ENCODE measurements around the gene GPR156.

Gene GPR156

GRCh38 chr3:120192579-120192978, 92.4 kb downstream of the GPR156 start:
- DNase-seq: no peak

DNA sequence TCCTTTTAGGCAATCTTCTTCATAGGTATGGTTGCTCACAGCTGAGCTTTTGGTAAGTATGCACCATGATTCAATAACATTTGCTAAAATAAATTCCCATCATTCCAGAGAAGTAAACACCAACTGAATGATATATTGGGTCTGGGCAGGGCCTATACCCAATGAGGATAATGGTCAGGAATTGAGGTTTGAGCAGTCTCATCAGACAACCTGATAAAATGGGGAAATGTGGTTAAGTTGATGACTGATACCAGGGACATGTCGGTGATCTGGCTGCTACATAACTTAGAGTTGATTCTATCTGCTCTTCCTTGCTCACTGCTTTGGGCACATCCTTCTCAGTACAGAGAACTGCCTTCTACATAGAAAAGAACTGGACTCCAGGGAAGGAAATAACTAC, 92.9 kb downstream of the GPR156 start:
- DNase-seq: no peak

DNA sequence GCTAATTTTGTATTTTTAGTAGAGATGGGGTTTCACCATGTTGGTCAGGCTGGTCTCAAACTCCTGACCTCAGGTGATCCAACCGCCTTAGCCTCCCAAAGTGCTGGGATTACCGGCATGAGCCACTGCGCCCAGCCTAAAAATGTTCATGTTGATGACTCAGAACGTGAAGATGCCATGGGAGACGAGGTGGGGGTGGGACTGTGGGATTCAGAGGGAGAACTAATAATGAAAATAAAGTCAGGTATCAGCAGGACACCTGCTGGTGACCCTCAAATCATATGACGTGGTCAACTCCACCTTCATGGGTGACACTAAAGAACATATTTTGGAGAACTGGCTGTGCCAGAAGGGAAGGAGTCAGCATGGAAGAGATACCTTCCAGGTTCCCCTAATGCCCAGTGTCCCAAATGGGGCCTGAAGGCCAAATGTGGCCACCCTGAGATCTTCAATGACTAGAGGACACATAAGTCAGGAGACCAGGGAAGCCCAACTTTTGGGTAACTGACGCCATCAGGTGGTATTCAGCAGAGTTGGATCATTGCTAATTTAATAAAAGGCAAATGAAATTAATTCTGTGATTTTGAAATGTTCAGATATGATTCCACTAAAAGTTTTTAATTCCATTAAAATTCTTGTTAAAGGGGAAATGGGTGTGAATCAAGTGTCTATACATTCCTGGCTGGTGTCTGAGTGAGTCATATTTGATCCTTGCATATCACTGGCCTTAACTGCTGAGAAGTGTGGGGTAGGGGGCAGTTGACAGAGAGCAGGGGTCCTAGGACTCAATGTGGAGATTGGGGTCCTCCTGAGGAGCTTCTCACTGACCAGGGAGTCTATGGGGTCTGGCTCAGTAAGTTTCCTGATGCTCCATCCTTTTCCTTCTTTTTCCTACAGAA, 102.2 kb downstream of the GPR156 start:
- no peak for DNase-seq

GRCh38 chr3:120181632-120182031, 103.4 kb downstream of the GPR156 start:
- DNase-seq: no peak

DNA sequence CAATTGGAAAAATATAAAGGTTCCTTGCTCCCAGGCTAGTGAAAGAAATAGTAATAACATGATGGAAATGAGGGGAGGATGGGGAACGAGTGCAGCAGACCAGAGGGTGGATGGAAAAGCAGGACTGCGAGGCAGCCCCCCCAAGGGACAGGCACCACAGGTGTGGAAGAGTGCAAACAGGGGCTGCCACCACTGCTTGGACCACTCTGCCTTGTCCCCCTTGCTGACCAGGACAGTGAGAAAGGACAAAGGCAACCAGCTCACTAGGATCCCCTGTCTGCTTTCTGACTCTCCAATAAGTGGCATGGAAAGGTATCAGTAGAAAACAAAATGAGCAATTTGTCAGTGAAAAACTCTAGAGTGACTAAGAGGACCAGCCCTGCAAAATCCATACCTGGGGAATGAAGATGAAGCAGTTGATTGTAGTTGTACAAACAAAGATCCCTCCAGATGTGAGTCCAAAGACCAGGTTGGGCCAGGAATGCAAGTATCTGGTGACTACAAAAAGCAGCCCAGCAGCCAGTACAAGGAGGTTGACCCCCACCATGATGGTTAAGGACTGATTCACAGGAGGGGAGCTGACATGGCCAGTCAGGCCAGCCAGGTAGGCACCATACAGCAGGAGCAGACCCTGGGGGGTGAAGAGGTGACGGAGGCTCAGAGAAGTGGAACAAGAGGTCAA, 104.2 kb downstream of the GPR156 start:
- no peak for DNase-seq

DNA sequence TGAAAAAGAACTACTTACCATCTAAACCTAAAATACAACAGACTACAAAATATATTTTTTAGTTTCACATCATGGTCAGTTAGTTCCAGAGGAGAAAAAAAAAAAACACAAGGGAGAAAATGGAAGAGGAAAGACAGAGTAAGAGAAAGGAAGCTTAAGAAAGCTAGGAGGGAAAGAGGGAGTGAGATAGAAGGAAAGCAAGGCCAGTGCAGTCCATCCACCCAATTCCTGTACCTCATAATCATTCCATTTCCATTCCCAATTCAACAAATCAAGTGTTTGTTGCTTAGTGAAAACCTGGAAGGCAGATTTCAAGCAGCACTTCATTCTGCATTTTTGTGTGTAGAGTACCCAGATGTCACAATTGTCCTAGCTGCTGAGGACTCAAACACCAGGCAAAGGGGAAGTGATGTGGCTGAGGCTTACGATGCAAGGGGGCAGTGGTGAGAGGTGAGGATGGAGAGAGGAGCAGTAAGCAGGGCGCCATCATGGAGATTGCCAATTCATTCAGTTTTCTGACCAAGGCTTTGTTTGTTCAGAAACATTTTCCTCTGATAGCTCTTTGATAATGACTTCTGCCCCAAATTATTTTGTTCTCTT, 107.2 kb downstream of the GPR156 start:
- no peak for DNase-seq

DNA sequence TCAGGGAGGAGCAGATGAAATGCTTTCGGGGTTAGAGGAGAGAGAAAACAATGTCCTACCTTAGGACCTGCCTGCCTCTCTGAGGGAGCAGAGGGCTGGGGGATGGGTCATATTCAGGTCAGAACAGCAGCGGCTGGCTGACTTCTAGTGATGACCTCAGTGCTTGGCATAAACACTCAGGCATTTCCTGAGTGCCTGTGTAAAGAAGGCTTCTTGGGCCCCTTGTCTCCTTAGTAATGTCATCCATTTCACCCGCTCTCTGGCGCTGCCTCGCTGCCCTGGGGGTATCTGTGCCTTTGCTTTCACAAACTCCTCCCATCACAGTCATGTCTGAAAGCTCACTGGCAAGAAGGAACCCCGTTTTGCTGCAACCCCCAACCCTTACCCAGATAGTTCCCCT, 107.9 kb downstream of the GPR156 start:
- no peak for DNase-seq

- no peak for DNase-seq
These were observed 110.0 kb downstream of the GPR156 start for GRCh38 chr3:120174811-120175539.

GRCh38 chr3:120173056-120173675, 111.9 kb downstream of the GPR156 start:
- DNase-seq: no peak

DNA sequence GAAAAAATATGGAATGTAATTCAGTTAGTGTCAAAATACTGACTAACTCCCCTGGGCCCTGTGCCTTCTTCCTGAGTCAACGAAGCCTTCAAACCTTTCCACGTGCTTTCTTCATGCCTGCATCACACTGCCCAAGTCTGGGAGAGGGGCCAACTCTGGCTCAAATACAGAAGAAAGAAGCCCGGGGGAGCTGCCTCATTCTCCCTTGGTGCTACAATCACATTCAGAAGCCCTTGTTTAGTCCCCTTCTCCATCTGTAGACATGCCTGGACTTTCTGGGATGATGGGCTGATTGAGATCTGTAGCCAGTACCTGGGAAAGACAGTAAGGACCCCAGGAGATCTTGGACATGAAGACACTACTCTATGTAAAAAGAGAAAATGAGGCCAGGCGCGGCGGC, 113.0 kb downstream of the GPR156 start:
- no peak for DNase-seq

DNA sequence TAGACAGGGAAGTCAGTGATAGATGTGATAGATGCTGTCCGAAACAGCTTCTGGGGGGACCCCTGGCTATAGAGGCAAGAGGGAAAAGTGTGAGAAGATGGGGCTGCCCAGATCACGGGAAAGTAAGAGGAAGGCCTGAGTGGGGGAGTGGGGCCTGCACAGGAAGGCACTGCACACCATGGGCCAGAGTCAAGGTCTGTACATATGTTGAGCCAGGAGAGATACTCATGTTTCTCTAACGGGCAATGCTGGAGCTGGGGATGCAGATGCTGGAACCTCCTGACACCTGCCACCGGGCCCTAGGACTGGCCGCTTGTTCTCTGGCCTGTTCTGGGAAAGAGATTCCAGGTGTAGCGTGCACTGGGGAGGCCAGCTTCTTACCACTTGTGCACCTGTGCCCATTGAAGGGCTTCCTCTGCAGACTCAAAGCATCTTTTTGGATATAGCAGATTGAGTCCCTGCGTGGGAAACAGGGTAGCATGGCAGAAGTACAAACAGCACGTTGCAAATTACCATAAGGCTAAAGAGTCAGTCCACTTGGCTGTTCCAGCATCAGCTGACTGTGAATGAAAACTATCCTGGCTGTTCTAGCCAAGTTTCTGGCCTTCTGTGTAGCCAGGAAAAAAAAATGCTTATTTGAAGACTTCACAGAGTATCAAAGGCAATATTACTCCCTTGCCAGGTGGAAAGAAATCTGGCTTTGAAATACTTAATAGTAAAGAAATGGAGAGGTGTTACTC, 113.7 kb downstream of the GPR156 start:
- no peak for DNase-seq

- DNase-seq: no peak
These were observed 114.8 kb downstream of the GPR156 start for GRCh38 chr3:120170223-120170622.

- DNase-seq: no peak
These were observed 115.6 kb downstream of the GPR156 start for GRCh38 chr3:120169407-120169806.

DNA sequence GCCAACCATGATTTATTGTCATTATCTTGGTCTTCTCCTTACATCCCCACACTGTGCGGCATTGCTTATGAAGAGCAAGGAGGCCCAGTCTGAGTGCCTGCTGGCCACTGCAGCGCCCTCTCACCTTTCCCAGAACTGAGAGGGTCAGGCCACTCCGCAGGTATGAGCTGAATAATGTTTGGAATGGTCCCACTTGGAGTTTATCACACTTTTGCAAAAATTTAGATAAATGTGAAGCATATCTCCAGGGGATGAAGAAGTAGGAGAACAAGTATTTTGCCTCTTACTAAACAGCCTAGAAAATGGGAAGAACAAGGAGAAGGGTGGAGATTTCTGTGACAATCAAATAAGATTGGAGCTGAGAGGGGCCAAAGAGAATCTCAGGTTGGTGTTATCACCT, 116.4 kb downstream of the GPR156 start:
- DNase-seq: no peak

DNA sequence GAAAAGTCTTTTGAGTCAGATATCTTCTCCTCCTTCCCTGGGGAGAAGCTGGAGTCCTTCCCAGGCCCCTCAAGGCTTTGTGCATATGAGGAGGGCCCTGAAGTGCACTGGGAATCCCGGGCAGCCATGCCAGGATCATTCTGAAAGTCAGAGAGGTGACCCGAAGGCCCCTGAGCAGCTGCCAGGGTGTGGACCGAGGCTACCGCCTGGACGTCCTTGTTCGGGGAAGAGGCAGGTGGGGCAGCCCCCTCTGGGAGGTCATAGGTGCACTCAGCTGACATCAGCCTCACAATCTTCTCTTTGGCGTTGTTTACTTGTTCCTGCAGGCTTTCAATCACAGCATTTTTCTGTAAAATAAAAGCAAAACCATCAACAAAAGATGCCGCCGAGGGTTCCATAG, 117.0 kb downstream of the GPR156 start:
- DNase-seq: no peak

DNA sequence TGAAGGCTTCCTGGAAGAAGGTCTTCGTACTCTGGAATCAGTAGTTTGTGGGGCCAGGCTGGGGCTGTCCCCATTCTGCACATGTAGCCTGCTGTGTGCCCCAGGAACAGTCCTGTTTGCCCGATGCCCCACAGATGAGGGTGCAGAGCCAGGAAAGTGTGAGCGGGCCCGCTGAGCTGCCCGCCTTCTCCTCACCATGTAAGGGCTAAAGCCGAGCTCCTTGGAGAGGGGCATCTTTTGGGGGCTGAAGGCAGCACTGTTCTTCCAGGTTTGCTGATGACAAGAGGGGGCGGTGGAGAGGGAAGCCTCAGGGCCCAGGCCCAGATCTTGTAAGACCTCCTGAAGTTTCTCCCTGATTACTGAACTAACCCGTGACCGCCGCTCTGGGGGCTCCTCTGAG, 117.5 kb downstream of the GPR156 start:
- no peak for DNase-seq

DNA sequence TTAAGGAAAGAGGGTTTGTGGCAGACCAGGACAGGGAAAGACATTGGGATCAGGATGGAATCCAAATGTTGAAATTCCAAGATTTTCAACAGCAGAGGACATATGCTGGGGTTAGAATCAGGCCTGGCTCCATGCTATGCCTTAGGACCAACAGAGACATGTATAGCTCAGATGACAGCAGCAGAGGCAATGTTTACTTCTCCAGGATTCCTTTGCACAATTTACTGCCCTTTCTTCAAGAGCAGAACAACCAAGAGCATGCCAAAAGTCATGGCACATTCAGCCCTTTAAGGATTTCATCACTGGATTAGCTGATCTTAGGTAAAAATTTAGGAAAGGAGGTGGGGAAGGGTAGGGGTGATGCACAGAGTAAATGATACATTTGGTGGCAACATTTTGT, 121.2 kb downstream of the GPR156 start:
- no peak for DNase-seq

DNA sequence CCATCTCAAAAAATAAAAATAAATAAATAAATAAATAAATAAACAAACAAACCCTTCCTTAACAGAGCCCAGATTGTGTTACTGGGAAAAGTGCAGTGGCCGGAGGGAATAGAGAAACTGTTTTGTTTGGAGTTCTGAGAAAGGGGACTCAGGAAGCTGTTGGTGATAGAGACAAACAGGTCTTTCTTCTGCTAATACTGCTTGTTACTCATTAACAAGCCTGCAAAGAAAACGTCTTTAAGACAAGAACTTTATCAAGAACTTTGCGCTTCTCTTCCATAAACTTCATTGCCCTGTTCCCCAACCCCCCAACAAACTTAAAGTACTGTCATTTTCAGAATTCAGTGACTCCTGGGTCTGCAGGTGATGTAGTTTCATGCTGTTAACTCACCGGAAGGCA, 122.0 kb downstream of the GPR156 start:
- no peak for DNase-seq

DNA sequence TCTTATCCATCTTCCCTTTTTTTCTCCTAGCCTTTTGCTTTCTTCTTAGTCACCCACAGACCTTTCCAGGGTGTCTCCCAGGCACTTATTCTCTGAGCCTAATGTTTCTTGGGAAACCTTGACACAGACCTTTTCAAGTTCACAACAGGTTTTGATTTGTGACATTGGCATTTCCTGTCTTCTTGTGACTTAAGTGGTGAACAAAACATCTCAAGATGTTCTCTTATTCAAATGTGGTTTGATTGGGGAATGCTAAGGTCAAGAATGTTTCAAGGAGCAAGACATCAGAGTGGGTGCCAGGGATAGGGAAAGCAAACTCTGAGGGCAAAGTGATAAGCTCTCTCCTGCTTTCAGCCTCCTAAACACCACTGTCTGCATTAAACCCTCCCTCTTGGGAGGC, 122.6 kb downstream of the GPR156 start:
- DNase-seq: no peak

- no peak for DNase-seq
These were observed 123.1 kb downstream of the GPR156 start for GRCh38 chr3:120161902-120162301.

GRCh38 chr3:120160050-120160449, 125.0 kb downstream of the GPR156 start:
- no peak for DNase-seq

GRCh38 chr3:120157681-120158080, 127.3 kb downstream of the GPR156 start:
- no peak for DNase-seq
